NCI-H524 (cell line): ENCODE measurements around the gene MIA3.
"Not testable (repeated sequence)": the region's sequence is repeated elsewhere in the genome, so short reads cannot be mapped to it uniquely, and the experiment has no call there.

Experiments
- DNase-seq, 2 experiments: peaks; one replicate each; lab custom pipeline; 2025; lab: John Stamatoyannopoulos, UW

MIA3 gene

DNA sequence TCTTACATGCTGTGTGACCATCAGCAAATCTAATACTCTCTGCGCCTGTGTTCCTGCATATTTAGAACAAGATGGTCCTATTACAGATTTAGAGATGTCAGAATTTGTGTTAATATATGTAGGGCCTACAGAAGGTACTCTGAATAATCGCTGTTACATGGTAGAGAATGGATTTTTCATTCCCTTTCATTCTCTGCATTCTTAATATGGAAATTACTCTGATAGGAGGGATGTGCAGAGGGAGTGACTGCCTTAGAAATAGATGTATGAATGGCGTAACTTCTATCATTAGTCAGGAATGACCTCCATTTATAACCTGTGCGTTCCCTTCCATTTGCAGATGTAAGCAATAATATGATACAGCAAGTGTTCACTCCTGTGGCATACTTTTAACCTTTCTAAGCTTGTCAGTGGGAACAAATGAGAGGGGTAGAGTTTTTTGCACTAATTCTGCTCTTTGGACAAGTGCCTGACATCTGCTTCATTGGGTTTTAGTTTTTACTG lies 45.6 kb downstream of the MIA3 start:
- no peak for DNase-seq

DNA sequence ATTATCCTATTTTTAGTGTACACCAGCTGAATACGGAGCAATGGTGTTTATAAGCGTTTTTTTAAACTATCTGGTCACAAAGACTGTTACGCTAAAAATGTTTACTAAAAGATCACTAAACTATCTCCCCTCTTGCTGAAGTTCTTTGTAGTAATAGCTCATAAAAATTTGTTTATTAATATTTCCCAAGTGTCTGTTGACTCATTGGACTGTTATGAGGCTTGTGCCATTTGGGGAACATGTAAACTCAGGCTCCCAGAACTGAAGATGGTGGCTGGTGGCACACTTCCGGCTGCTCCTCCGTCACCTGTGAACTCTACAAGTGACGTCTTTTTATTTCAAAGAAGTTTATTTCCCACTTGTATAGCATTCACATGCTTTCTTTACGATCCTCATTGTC lies 48.1 kb downstream of the MIA3 start:
- DNase-seq: no peak

DNA sequence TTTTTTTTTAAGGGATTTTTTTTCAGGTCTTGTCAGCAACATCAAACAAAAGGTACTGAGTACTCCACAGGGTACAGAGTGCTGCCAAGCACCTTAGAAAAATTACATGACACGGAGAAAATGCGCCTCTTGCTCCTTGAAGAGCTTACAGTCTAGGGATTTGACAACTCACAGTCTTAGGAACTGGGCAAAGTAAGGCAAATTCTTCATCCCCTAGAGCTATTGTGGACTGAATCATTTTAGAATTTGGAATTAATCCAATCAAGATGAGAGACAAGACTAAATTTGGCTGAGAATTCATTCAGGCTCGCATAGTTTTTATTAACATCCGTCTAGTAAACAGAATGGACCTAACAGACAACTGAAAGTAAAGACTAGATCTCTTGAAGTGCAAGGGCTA lies 50.3 kb downstream of the MIA3 start:
- DNase-seq: not testable (repeated sequence)

DNA sequence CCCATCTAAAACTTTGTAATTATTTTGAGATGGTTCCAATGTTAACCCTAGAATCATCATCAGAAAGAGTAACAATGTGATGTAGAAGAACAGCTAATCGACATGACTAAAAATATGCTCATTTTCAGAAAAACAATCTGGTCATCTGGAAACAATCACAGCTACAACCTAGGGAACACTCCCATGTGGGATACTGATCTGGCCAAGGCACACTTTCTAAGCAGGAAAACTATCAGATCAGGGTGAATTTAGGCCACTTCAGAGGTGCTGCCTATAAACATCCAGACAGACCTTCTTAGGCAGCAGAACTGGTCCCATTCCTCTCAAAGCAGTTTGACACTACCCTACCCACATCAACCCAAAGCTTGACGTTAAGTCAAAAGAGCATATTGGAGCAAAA lies 51.2 kb downstream of the MIA3 start:
- not testable (repeated sequence) for DNase-seq

DNA sequence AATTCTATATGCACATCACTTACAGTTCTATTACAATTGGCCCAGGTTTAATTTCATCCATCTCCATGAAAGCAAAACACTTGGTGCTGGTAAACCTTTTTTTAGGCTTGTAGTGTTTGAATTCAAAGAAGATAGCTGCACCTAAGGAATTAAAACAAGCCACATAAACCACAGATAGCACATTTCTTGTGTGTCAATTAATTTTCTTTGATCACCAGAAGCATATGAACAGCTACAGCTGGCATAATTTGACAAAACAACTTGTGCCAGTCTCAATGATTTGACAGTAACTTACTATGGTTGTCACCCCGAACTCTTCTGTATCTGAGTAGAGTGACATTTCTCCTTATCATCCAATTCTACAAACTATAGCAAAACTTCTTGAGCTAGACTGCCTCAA lies 52.2 kb downstream of the MIA3 start:
- DNase-seq: no peak

DNA sequence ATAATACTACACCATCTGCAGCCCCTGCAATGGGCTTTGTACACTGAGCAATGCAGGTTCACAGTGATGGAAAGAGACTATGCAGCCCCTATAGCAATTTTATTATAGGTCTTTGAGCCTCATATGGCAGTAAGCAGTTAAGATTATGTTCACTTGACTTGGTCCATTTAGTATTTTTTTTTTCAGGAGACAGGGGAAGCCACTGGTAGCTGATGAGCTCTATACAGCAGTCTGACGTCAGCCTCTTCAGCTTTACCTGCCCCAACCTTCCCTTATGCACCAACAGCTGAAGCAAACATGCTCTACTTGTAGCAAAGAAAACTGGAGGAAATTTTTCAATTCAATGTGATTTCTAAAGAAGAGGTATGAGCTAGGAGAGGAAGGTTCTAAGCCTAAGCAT lies 62.2 kb downstream of the MIA3 start:
- no peak for DNase-seq

DNA sequence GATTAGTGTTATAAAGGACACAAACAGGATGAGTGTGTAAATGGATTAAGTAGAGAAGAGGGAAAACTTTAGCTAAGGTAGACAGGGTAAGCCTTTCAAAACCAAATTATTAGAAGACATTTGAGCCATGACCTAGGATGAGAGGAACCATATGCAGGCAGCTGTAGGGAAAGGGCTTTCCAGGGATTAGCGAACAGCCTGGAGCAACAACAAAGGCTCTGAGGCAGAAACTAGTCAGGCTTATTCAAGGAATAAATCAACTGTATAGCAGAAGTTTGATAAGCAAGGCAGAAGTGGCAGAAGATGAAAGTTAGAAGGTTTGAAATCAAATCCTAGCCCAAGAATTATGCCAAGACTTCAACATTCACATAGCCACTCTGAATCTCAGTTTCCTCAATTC lies 73.1 kb downstream of the MIA3 start:
- peak; percentile 10 to 41 for DNase-seq

DNA sequence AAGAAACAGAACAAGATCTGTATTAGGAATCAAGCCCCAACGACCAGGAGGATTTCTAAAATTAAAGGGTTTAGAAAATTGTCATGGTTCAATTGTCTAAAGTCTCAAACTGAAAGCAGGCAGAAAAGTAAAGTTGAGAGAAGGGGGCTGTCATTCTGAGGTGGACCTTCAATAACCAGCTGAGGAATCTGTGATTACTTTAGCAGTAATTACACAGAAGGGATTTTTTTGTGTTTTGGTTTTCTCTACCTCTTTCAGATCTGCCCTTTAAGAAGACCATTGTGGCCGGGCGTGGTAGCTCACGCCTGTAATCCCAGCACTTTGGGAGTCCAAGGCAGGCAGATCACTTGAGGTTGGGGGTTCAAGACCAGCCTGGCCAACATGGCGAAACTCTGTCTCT lies 77.0 kb downstream of the MIA3 start:
- DNase-seq: no peak

DNA sequence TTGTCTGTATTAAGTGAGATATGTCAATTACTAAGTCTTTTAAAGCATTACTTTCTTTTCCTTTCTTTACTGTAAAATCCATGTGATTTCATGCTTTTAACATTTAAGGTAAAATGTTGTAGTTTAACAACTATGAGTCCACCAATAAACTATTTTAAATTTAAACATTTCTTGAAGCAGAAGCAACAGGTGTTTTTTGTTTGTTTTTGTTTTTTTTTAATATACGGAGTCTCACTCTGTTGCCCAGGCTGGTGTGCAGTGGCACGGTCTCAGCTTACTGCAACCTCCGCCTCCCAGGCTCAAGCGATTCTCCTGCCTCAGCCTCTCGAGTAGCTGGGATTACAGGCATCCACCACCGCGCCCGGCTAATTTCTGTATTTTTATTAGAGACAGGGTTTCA lies 78.8 kb downstream of the MIA3 start:
- DNase-seq: no peak

DNA sequence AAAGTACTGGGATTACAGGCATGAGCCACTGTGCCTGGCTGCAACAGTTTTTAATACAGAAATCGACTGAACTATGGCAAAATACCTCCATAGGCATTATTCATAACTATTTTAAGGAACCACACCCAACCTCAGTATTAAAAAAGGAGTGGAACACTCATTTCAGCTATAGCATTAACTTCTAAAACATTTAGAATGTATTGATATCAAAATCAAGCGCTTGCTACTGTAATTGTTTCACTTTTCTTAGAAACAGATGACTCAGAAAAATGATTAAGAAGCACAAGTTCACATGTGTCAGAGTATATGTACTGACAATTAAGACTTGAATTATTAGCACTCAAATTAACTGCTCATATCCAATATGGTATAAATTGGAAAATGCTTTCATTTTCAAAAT lies 79.3 kb downstream of the MIA3 start:
- DNase-seq: no peak

DNA sequence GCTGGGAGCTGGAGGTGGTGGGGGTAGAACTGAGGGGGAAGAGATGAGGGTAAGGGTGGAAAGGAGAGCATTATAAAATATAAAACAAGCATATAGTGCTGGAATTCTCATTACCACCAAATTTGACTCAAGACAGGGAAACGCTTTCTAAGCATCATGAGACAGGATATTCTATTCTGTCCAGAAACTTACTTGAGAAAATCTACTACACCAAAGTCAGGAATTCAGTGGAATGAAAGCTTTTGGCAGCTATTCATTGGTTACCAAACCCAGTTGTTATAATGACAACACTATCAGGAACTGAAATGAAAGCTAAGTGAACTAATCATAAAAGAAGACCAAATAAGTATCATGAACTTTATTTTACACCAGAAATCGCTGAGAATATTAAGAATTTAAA lies 79.9 kb downstream of the MIA3 start:
- DNase-seq: no peak

DNA sequence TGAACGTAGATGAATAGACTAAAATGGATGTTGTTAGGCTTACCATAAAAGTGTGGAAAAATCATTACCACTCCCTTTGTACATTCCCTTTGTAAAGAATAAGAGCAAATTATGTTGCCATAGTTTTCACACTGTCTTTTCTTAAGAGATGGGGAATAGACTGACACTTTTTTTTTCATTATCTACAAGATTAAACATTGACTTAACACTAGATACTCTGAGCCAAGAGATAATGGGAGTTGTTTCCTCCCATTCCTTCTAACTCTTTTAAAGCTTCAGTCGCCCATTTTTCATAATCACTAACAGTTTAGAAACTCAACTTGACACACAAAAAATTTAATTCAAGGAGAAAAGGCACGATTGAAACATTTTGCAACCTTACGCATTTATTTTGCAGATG lies 84.3 kb downstream of the MIA3 start:
- DNase-seq: no peak

DNA sequence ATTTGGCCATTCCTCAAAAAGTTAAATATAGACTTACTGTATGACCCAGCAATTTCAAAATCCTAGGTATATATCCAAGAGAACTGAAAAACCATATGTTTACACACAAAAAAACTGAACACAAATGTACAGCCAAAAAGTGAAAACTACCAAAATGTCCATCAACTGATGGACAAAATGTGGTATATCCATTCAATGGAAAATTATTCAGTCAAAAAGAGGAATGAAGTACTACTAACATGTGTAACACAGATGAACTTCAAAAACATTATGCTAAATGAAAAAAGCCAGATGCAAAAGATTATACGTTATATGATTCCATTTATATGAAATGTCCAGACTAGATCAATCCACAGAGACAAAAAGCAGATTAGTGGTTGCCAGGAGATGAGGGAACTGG lies 86.4 kb downstream of the MIA3 start:
- no peak for DNase-seq

DNA sequence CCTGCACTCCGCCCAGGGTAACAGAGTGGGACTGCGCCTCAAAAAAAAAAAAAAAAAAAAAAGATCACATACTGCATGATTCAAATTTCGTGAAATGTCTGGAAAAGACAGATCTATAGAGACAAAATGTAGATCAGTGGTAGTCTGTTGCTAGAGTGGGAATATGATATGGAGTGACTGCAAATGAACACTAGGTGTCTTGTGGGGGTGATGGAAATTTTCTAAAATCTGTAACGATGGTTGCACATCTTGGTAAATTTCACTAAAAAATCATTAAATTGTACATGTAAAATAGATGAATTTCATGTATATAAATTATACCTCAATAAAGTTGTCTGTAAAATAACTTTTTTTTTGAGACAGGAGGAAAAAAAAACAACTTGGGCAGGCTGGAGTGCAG lies 88.9 kb downstream of the MIA3 start:
- DNase-seq: no peak

DNA sequence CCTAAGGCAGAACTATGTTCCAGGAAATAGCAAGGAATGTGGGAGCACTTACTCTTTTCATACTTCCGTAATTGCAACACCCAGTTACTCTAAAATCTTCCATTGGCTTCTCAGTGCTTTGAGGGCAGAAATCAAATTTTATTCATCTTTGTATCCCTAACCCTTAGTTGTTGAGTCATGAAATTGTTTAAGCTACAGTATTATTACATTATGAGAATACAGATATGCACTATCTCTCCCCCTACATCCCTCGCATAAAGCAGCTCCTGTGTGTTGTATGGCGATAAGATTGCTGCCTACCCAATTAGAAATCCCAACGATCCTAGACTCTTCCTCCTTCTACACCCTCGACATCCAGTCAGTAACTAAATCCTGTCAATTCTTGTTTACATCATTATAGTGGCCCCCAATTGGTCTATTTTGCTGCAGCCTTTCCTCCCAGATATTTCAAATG lies 91.8 kb downstream of the MIA3 start:
- no peak for DNase-seq

DNA sequence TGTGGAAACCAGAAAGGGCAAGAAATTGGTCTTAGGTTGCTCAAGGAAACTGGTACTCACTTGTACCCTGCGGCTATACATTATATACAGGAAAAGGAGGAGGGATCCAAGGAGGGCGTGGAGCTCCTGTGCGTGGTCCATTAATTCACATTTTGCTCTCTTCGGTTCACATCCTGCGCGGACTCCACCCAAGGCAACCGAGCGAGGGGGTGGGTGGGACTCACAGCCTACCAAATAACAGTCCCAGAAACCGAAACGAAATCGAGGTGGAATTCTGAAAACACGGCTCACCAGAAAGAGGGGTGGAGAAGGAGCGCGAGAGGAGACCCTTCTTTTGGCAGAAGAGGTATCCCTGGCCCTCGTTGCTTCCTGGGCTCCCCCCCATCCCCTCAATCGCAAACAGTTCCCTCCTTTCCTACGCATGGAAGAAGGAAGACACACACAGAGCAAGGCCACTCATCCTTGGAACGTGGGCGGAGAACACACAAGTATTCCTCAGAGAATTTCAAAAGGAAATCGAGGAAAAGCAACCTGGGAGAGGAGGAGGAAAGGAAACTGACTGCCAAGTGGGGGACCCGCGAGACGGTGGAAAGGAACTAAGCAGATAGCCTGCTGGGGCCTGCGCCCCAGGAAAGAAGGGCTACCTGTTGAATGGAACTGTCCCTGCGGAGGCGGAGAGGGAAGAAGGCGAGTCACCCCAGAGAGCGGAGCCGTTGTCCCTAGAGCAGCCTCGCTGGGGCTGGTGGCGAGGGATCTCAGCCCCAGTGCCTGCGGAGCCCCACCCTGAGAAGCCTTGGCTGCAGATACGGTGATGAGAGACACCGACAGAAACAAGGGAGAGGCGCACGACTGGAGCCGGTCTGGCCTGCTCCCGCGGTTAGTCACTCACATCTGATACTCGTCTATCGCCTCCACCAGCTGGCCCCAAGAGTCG lies 93.7 kb downstream of the MIA3 start:
- DNase-seq: peak; percentile 49 to 51

DNA sequence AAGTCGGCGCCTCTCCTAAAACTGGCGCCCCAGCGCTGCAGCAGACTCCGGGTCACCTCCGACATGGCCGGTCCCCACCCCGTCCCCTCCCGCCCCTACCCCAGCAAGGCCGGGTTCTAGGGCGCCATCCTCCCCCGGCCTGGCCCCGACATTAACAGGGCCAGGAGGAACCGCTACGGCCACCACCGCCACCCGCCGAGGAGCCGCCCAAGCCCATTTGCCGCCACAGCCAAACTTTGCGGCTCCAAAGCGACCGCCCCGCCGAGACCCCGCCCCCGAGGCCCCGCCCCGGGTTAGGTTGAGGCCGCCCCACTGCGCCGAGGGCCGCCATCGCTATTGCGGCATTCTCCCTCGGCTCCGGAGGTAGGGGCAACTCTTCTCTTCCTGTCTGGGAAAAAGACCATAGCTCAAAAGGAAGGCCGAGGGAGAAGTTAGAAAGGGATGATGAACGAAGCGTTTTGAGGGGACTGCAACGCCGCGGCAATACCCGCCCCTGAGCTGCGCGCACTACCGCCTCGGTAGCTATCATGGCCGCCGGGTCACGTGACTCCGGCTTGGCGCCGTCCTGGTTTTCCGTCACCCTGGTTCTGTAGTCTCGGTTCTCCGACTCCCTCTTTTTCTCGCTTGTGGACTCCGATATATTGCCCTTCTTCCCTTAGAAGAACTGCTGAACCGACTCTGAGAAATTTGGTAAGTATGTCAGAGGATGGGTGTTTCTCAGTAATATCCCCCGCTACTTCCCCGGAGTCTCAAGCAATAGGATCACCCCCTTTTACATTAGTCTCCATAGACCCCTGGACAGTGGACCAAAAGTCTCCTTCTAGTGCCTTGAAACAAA lies 94.6 kb downstream of the MIA3 start, which contains the start of the genes AIDA and BROX:
Gene AIDA, minus strand, starts transcription at position 239 of the 838 bp plus-strand sequence. Its CDS starts 174 bp downstream, at position 65.
Gene BROX, plus strand, starts transcription at position 312 of the 838 bp plus-strand sequence. CDS start 3,136 bp downstream, outside the sequence.
- DNase-seq: peak; percentile 76 to 77

DNA sequence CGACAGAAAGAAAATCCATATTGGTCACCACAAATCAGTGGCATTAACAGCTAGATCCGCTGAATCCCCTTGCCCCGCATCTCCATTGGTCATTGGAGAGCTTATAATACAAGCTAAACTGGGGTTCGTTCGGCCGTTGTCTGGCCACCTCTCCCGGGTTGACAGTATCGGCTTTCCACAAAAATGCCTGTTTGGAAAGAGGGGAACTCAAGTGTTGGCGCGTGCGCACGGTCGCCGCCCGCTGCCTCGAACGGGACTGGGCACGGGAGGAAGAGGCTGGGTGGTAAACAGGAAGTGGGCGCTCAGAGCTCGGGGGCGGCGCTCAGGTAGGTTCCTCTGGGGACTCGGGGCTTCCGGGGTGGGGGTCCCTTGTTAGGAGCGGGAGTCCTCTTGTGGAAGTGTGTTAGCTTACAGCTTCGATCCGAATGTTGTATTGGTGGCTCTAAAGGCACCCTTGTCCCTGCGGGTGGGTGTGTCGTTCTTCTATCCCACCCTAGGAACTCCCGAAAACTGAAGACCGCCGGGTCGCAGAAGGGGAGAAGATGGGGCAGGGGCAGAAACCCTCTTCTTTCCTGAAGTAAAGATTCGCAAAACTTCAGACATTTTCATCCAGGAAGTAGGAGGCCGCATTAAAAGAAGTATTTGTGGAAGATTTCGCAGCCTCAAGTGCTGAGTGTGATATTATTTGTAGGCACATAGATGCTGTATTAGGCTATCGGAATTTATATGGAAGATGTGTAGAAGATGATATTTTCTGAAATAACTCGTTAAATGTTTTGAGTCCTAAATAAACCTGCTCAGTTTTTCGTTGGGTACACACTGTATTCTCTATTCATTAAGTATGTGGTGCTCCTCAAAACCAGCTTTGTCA lies 95.4 kb downstream of the MIA3 start:
- peak; percentile 89 to 95 for DNase-seq

DNA sequence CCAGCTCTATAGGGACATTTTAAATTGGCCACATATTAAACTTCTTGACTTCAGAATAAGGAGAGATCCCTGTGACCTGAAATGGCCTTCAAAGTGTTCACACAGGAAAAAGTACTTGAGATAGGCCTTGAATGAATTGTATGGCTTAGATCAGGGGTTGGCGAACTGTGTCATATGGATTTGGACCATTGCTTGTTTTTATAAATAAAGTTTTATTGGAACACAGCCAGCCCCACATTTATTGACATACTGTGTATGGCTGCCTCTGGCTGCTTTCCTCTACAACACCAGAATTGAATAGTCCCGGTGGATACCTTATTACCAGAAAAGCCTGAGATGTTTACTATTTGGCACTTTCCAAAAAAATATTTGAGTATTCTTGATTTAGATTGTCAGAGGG lies 98.5 kb downstream of the MIA3 start:
- no peak for DNase-seq
